Activated CD4-positive, alpha-beta T cell treated with anti-CD3 and anti-CD28 coated beads, Interleukin-2, Interleukin-6, amounts not matched to agents 100 ng/mL and 50 ng/mL, durations not matched to agents 16 hours and 8 hours (primary cell): ENCODE data around the gene EHMT1.

Source experiments
- DNase-seq: peaks from one replicate; pipeline ENCODE4 v3.0.0-alpha.2; 2020

EHMT1 gene

GRCh38 chr9:137674307-137674975 lies 55.6 kb downstream of the EHMT1 start:
- no peak for DNase-seq

DNA sequence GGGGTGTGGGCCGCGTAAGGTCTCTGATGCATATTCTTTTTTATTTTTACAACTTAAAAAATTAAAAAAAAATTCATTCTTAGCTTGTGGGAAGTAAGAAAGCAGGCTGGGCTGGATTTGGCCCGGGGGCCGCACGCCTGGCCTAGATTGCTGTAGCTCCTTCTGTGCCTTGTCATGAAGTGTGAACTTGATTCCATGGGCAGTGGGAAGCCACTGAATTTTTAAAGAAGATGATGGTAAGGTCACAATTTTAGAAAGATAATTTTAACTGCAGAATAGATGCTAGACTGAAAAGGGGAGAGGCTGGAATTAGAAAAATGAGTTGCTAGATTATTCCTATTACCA lies 56.1 kb downstream of the EHMT1 start:
- DNase-seq: no peak

- DNase-seq: no peak
These were observed 58.2 kb downstream of the EHMT1 start for GRCh38 chr9:137676998-137677397.

DNA sequence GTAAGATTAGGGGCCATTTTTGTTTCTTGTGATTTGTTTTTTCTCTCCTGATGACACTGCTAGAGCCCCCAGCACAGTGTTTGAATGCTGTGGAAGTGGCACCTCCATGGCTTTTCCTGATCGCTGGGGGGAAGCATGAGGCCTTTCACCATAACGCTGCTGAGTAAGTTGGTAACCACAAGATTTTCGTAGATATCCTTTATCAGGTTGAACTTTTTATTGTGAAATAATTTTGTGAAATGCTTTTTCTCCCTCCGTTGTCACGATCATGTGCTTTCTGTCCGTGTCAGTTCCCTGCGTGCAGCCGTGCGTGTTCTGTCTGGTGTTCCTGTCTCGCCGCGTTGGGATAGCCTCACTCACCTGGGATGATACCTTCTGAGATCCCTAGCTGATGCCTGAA lies 59.4 kb downstream of the EHMT1 start:
- no peak for DNase-seq

GRCh38 chr9:137679249-137679648 lies 60.4 kb downstream of the EHMT1 start:
- no peak for DNase-seq

DNA sequence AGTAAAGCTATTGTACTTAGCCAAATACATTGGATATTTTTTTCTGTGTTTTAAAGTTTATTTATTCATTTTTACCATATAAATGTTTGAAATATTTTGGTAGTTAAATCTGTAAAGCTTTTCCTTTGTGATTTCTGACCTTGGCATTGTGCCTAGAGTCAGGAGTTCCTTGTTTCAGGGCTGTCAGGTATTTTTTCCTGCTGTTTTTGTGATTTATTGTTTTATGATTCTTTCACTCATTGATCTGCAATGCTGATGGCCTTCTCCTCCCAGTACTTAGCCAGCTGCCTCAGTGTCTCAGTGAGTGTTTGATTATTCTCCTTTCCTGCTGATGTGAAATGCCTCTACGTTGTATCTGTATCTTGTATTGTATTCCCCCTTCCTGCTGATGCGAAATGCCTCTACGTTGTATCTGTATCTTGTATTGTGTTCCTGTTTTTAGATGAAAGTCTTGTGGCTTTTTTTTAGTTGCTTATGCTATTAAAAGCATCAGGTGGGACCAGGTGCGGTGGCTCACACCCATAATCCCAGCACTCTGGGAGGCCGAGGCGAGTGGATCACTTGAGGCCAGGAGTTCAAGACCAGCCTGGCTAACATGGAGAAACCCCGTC lies 61.0 kb downstream of the EHMT1 start:
- no peak for DNase-seq

GRCh38 chr9:137680444-137681358 lies 61.9 kb downstream of the EHMT1 start:
- DNase-seq: no peak

DNA sequence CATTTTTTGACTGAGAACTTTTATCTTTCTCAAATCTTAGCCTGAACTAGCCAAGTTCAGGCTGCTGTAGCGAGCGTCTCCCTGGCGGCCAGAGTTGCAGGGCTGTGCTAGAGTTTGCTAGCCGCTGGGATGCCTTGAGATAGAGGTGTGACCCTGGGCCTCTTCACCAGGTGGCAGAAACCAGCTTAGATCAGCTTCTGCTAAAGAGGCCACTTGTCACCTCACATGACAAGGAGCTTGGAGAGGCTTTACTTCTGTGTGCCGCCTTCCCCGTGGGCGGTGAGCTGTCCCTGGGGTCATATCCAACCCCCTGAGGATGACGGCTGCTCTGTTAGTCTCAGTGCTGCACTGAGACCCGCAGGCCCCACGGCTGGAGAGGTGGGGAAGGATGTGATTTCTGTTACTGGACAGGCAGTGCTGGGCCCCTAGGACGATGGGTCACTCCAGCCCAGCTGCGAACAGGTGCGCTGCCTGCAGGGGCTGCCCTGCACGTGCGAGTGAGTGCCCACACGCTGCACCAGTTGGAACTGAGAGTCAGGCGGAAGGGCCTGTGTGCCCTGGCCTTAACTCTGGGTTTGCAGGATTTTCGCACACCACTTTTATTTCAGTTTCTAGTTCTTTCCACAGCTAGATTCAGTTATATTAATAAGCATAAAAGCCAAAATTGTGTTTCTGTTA lies 63.8 kb downstream of the EHMT1 start:
- no peak for DNase-seq

- DNase-seq: no peak
These were observed 64.6 kb downstream of the EHMT1 start for GRCh38 chr9:137683262-137683864.

GRCh38 chr9:137685035-137685740 lies 66.4 kb downstream of the EHMT1 start:
- DNase-seq: no peak

- no peak for DNase-seq
These were observed 67.1 kb downstream of the EHMT1 start for GRCh38 chr9:137685741-137686420.

DNA sequence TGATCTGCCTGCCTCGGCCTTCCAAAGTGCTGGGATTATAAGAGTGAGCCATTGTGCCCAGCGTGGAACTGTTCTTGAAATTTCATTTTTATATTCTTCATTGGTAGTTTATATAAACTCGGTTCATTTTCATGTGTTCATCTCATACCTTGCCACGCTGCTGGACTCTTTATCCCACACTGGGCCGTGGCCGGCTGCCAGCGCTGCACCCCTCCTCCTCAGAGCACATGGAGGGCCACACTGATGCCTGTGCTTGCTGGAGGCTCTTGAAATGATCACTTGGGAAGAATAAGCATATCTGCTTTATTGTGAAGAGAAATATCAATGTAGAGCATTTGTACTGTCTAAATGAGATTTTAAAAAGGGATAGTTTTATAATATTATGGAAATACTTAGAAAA lies 69.5 kb downstream of the EHMT1 start:
- DNase-seq: no peak

DNA sequence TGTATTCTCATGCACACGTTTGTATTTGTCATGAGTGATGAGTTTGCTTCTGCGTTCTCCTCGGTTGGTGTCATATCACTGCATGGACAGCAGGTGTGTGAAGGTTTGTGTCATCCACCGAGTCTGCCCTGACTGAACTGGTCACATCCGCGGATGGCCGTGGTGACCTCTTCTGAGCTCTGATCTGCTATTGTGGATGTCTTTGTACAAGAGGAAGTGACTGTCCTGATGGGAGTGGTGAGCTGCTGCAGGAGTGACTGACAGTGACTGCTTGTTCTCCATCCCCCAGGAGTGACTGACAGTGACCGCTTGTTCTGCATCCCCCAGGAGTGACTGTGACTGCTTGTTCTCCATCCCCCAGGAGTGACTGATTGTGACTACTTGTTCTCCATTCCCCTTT lies 69.9 kb downstream of the EHMT1 start:
- no peak for DNase-seq

- DNase-seq: no peak
These were observed 71.1 kb downstream of the EHMT1 start for GRCh38 chr9:137689745-137690529.

GRCh38 chr9:137690930-137691645 lies 72.3 kb downstream of the EHMT1 start:
- no peak for DNase-seq

GRCh38 chr9:137691646-137692351 lies 73.0 kb downstream of the EHMT1 start:
- DNase-seq: no peak

- DNase-seq: no peak
These were observed 75.6 kb downstream of the EHMT1 start for GRCh38 chr9:137694236-137694959.

DNA sequence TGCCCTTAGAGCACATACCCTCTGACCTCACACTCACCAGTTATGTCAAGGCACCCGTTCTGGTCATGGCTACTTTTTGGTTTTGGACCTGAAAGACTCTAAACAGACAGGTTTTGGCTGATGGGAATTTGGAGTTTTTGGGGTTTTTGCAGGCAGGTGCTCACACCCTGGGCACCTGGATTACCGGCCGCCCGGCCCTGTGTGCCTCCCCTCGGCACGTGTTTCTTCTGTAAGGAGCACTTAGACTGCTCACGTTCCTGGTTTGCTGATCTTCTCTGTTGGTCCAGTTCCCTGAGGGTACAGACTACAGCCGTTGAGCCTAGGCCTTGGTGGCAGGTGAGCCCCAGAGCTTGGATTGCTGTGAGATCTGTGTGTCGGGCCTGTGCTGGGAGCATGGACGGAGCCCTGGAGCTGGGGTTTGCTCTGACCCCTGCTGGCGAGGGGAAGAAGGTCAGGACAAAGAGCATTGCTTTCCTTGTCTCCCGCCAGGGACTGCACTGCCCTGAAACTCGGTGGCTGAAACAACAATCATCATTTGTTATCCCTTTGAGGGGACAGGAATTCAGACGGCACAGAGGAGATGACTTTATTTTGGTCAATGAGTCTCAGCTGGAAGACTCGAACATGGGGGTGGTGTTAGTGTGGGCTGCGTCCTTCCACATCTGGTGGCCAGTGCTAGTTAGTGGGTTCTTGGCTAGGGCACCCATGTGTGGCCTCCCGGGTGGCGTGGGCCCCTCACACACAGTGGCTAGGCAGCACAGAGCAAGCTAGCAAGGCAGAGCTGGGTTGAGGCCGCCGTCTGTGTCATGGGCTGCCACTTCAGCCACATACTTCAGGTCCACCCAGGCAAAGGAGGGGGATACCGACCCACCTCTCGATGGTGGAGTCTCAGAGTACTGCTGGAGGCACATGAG lies 76.4 kb downstream of the EHMT1 start:
- no peak for DNase-seq
